Heart left ventricle (tissue), 13 donors: ENCODE data around the gene DIS3L2.

ENCODE experiments used
- CTCF ChIP-seq, 12 donors: fragments of 200-600 bp; sonication (generic) in 4 of 12; IDR thresholded peaks; one replicate each; pipeline versions ENCODE4 v1.5.0 to v1.8.0; 2018 to 2022; ENCODE audit warnings: antibody characterized with exemption in 12 of 12, mild to moderate bottlenecking in 5 of 12
- POLR2A ChIP-seq, 2 donors: fragments of 450-650 bp; IDR thresholded peaks; one replicate each; pipeline ENCODE4 v1.6.1; 2017; ENCODE audit warnings: antibody characterized with exemption in 2 of 2, mild to moderate bottlenecking in 2 of 2, moderate library complexity in 2 of 2
- donor health status: ischemic (EF 13 %, LVEDD 7.1; RV severe dilation, severe dysfunction).
- donor health status: DM: no; HTN: yes; CAD: no.
- donor health status: DM: no; HTN: no; CAD: no.
- donor health status: ischemic (EF 25% LVEDD 6.9; RV normal size, moderate dysfunction).
- donor health status: ischemic (EF 25% LVEDD 5.7; RV mildly dilated, moderate dysfunction).
- donor health status: ischemic (EF 35%, LVEDD 5.7; RV mildly dilated, moderate dysfunction).
- donor health status: nonischemic (EF 11% LVEDD 7.7; RV severe dilation, severe dysfunction).
- donor health status: DM: yes; HTN: yes; CAD: no.
- donor health status: PGD.
- donor health status: ischemic (EF 29% LVEDD 5.4; RV normal size, mild dysfunction).
- donor health status: nonischemic (EF 23%, LVEDD 6.1; RV moderate dilation, normal function).

DNA sequence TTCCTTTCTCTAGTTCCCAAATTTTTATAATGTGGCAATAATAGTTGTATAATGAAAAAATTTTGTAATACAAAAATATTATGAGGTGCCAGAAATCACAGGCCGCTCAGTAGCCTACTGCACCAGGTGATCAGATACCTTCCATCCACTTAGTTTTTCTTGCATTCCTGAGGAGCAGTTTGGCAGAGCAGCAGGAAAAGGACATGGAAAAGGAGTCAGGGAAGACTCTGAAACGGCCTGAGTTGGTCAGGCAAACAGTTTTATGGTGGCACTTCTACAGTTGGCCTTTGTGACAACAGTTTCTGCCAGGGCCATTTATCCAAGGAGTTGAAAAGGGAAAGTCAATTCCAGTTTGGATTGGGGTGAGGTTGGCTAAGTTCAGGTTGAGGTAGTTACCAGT lies 251.7 kb downstream of the DIS3L2 start:
- no peak for TF ChIP-seq CTCF (IDR thresholded peaks at IDR 0.05)
- TF ChIP-seq POLR2A (IDR thresholded peaks at IDR 0.05), result no peak
